Superior temporal gyrus (tissue), 1 donor: ENCODE data around the gene PODXL2.
"Not testable (repeated sequence)": the region's sequence is repeated elsewhere in the genome, so short reads cannot be mapped to it uniquely, and the experiment has no call there.

Source experiments
- DNase-seq: peaks from one replicate; pipeline ENCODE4 v3.0.0-alpha.2; 2016; ENCODE audit errors: extremely low spot score

PODXL2 gene

GRCh38 chr3:127690106-127690505 lies 61.1 kb downstream of the PODXL2 start:
- no peak for DNase-seq

- DNase-seq = no peak
Measured at GRCh38 chr3:127690823-127691452, 62.0 kb downstream of the PODXL2 start.

GRCh38 chr3:127691489-127691888 lies 62.5 kb downstream of the PODXL2 start:
- no peak for DNase-seq

GRCh38 chr3:127691974-127692373 lies 63.0 kb downstream of the PODXL2 start:
- no peak for DNase-seq

- DNase-seq = no peak
Measured at GRCh38 chr3:127692501-127693335, 63.7 kb downstream of the PODXL2 start.

GRCh38 chr3:127693336-127693843 lies 64.4 kb downstream of the PODXL2 start:
- no peak for DNase-seq

GRCh38 chr3:127694467-127695215 lies 65.7 kb downstream of the PODXL2 start:
- DNase-seq = no peak

GRCh38 chr3:127697551-127698240 lies 68.7 kb downstream of the PODXL2 start:
- DNase-seq = peak; percentile 96

- no peak for DNase-seq
Measured at GRCh38 chr3:127698286-127698685, 69.3 kb downstream of the PODXL2 start.

- no peak for DNase-seq
Measured at GRCh38 chr3:127698691-127699415, 69.9 kb downstream of the PODXL2 start.

GRCh38 chr3:127699416-127700300 lies 70.7 kb downstream of the PODXL2 start:
- DNase-seq = no peak

GRCh38 chr3:127700406-127700805 lies 71.4 kb downstream of the PODXL2 start:
- DNase-seq = no peak

- no peak for DNase-seq
Measured at GRCh38 chr3:127701280-127701911, 72.4 kb downstream of the PODXL2 start.

GRCh38 chr3:127702151-127702578 lies 73.2 kb downstream of the PODXL2 start:
- DNase-seq = no peak

- DNase-seq = not testable (repeated sequence)
Measured at GRCh38 chr3:127704840-127705239, 75.9 kb downstream of the PODXL2 start.

- DNase-seq = no peak
Measured at GRCh38 chr3:127706312-127706711, 77.3 kb downstream of the PODXL2 start.

- DNase-seq = no peak
Measured at GRCh38 chr3:127706785-127707351, 77.9 kb downstream of the PODXL2 start.

GRCh38 chr3:127707851-127708411 lies 78.9 kb downstream of the PODXL2 start:
- no peak for DNase-seq

- DNase-seq = no peak
Measured at GRCh38 chr3:127708837-127709236, 79.9 kb downstream of the PODXL2 start.
